ENCODE results near the gene ISG20.

ISG20 gene

GRCh38 chr15:88686166-88686565, 47.4 kb downstream of the ISG20 start:
- Histone ChIP-seq H3K9me3 (ENCODE audit: control insufficient read depth in 2 of 2, low read length in 2 of 2) (no peaks in the 10 kb centered on the region), H3K27me3 (ENCODE audit: control insufficient read depth in 2 of 2, insufficient read depth in 2 of 2, low read length in 2 of 2) (no peaks in the 10 kb centered on the region), H3K27ac (ENCODE audit: low read depth in 2 of 2, low read length in 2 of 2) (no peak overlapping the region), H3K36me3 (ENCODE audit: control insufficient read depth in 2 of 2, insufficient read depth in 2 of 2, low read length in 2 of 2) (no peaks in the 10 kb centered on the region), H3K9ac (ENCODE audit: low read depth in 1 of 2, low read length in 2 of 2) (no peak overlapping the region), H3K4me3 (ENCODE audit: low read length in 2 of 2) (no peak overlapping the region), H3K4me1 (ENCODE audit: control insufficient read depth in 2 of 2, insufficient read depth in 2 of 2, low read length in 2 of 2) (no peaks in the 10 kb centered on the region)

- Histone ChIP-seq H3K9me3 (ENCODE audit: control insufficient read depth in 2 of 2, low read length in 2 of 2) (no peaks in the 10 kb centered on the region), H3K4me3 (ENCODE audit: low read length in 2 of 2) (no peak overlapping the region), H3K9ac (ENCODE audit: low read depth in 1 of 2, low read length in 2 of 2) (no peak overlapping the region), H3K4me1 (ENCODE audit: control insufficient read depth in 2 of 2, insufficient read depth in 2 of 2, low read length in 2 of 2) (no peaks in the 10 kb centered on the region), H3K27me3 (ENCODE audit: control insufficient read depth in 2 of 2, insufficient read depth in 2 of 2, low read length in 2 of 2) (no peaks in the 10 kb centered on the region), H3K27ac (ENCODE audit: low read depth in 2 of 2, low read length in 2 of 2) (no peak overlapping the region), H3K36me3 (ENCODE audit: control insufficient read depth in 2 of 2, insufficient read depth in 2 of 2, low read length in 2 of 2) (no peaks in the 10 kb centered on the region)
These were observed 49.6 kb downstream of the ISG20 start for GRCh38 chr15:88688394-88688933.

DNA sequence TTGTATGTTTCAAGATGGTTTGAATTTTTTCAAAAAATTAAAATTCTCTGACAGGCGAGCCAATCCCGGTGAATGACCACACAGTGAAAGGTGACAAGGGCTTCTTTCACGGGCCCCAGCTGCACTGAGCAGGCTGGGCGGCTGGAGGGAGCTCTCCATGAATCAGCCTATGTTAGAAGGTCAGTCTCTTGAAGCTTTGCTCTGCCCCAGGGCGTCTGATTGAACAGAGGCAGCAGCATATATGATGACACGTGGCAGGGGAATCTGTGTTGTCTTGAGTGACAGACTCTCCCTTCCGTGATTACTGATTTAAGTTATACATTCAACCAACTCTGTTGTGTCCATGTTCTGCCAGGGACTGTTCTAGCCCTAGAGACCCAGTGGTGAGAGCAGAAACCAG, 51.5 kb downstream of the ISG20 start:
- no peaks in the 10 kb centered on the region for H3K27me3 ChIP-seq (ENCODE audit: control insufficient read depth in 2 of 2, insufficient read depth in 2 of 2, low read length in 2 of 2)
- no peak overlapping the region for H3K4me3 ChIP-seq (ENCODE audit: low read length in 2 of 2)
- no peak overlapping the region for H3K9ac ChIP-seq (ENCODE audit: low read depth in 1 of 2, low read length in 2 of 2)
- H3K27ac ChIP-seq (ENCODE audit: low read depth in 2 of 2, low read length in 2 of 2), result no peak overlapping the region
- no peaks in the 10 kb centered on the region for H3K36me3 ChIP-seq (ENCODE audit: control insufficient read depth in 2 of 2, insufficient read depth in 2 of 2, low read length in 2 of 2)
- no peaks in the 10 kb centered on the region for H3K4me1 ChIP-seq (ENCODE audit: control insufficient read depth in 2 of 2, insufficient read depth in 2 of 2, low read length in 2 of 2)
- no peaks in the 10 kb centered on the region for H3K9me3 ChIP-seq (ENCODE audit: control insufficient read depth in 2 of 2, low read length in 2 of 2)

- H3K4me3 ChIP-seq (ENCODE audit: low read length in 2 of 2), result no peak overlapping the region
- no peaks in the 10 kb centered on the region for H3K9me3 ChIP-seq (ENCODE audit: control insufficient read depth in 2 of 2, low read length in 2 of 2)
- no peaks in the 10 kb centered on the region for H3K36me3 ChIP-seq (ENCODE audit: control insufficient read depth in 2 of 2, insufficient read depth in 2 of 2, low read length in 2 of 2)
- H3K27me3 ChIP-seq (ENCODE audit: control insufficient read depth in 2 of 2, insufficient read depth in 2 of 2, low read length in 2 of 2), result no peaks in the 10 kb centered on the region
- H3K9ac ChIP-seq (ENCODE audit: low read depth in 1 of 2, low read length in 2 of 2), result no peak overlapping the region
- no peaks in the 10 kb centered on the region for H3K4me1 ChIP-seq (ENCODE audit: control insufficient read depth in 2 of 2, insufficient read depth in 2 of 2, low read length in 2 of 2)
- H3K27ac ChIP-seq (ENCODE audit: low read depth in 2 of 2, low read length in 2 of 2), result no peak overlapping the region
These were observed 54.4 kb downstream of the ISG20 start for GRCh38 chr15:88693191-88693590.

DNA sequence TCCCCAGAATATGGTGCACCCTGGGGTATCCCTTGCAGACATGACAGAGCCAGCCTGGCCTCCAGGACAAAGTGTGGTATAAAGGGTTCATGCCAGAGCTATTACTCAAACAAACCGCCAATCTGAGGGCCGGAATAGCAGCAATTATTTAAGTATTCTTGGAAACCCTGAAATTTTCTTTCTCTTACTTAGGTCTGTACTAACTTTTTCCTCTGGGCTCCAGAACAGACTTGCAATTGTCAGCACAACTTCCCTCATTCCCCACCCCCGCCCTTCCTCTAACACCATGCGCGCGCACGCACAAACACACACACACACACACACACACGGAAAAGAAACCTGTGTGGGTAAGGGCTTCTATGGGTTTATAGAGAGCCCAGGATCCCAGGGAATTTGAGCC, 56.3 kb downstream of the ISG20 start:
- no peaks in the 10 kb centered on the region for H3K4me1 ChIP-seq (ENCODE audit: control insufficient read depth in 2 of 2, insufficient read depth in 2 of 2, low read length in 2 of 2)
- H3K4me3 ChIP-seq (ENCODE audit: low read length in 2 of 2), result no peak overlapping the region
- no peaks in the 10 kb centered on the region for H3K9me3 ChIP-seq (ENCODE audit: control insufficient read depth in 2 of 2, low read length in 2 of 2)
- peaks cover 0 to 3% of the 10 kb centered on the region in 2 donors for H3K27me3 ChIP-seq (ENCODE audit: control insufficient read depth in 2 of 2, insufficient read depth in 2 of 2, low read length in 2 of 2)
- H3K36me3 ChIP-seq (ENCODE audit: control insufficient read depth in 2 of 2, insufficient read depth in 2 of 2, low read length in 2 of 2), result no peaks in the 10 kb centered on the region
- H3K9ac ChIP-seq (ENCODE audit: low read depth in 1 of 2, low read length in 2 of 2), result no peak overlapping the region
- H3K27ac ChIP-seq (ENCODE audit: low read depth in 2 of 2, low read length in 2 of 2), result no peak overlapping the region

DNA sequence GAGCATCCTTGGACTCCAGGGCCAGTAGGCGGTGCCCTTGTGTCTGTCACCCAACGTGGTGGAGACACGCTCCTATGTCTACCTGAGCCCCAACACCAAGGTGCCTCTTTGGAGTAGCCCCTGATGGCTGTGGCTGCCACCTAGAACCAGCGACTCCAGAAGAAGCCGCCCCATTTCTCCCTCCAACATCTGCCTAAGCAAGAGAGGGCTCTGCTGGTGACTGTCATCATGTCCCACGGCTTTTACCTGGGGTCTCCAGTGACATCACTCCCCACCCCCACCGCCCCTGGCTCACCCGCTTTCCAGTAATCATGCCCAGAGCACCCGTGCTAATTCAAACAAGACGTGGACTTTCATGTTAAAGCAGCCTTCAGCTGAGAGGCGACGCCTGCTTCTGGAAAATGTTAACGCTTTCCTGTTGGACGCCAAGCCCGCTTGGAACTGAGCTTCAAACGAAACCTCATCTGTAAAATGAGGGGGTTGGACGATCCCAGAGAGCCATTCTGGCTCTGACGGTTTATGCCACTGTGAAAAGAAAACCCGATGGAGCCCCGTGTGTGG, 57.0 kb downstream of the ISG20 start:
- no peak overlapping the region for H3K4me3 ChIP-seq (ENCODE audit: low read length in 2 of 2)
- no peaks in the 10 kb centered on the region for H3K4me1 ChIP-seq (ENCODE audit: control insufficient read depth in 2 of 2, insufficient read depth in 2 of 2, low read length in 2 of 2)
- no peak overlapping the region for H3K9ac ChIP-seq (ENCODE audit: low read depth in 1 of 2, low read length in 2 of 2)
- no peak overlapping the region for H3K27ac ChIP-seq (ENCODE audit: low read depth in 2 of 2, low read length in 2 of 2)
- no peaks in the 10 kb centered on the region for H3K9me3 ChIP-seq (ENCODE audit: control insufficient read depth in 2 of 2, low read length in 2 of 2)
- H3K27me3 ChIP-seq (ENCODE audit: control insufficient read depth in 2 of 2, insufficient read depth in 2 of 2, low read length in 2 of 2), result peaks cover 0 to 3% of the 10 kb centered on the region in 2 donors
- H3K36me3 ChIP-seq (ENCODE audit: control insufficient read depth in 2 of 2, insufficient read depth in 2 of 2, low read length in 2 of 2), result no peaks in the 10 kb centered on the region

DNA sequence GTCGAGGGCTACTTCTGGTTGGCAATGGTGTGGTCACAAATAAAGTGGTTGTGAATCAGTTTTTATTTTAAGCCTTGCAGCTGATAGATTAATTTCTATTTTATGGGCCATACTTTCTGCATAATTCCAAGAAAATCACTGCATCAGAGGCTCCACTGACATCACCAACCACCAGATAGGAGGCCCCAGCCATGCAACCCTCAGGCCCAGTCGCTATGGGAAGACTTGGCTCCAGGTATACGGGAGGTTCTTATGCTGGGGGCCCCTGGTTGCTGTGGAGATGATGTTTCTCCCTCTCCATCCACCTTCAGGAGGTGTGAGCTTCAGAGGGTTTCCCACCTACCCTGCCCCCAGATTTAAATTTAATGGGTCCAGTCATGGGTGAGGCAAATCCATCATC, 57.4 kb downstream of the ISG20 start:
- Histone ChIP-seq H3K4me1 (ENCODE audit: control insufficient read depth in 2 of 2, insufficient read depth in 2 of 2, low read length in 2 of 2) (no peaks in the 10 kb centered on the region), H3K36me3 (ENCODE audit: control insufficient read depth in 2 of 2, insufficient read depth in 2 of 2, low read length in 2 of 2) (no peaks in the 10 kb centered on the region), H3K27me3 (ENCODE audit: control insufficient read depth in 2 of 2, insufficient read depth in 2 of 2, low read length in 2 of 2) (peaks cover 0 to 3% of the 10 kb centered on the region in 2 donors), H3K9ac (ENCODE audit: low read depth in 1 of 2, low read length in 2 of 2) (no peak overlapping the region), H3K4me3 (ENCODE audit: low read length in 2 of 2) (no peak overlapping the region), H3K9me3 (ENCODE audit: control insufficient read depth in 2 of 2, low read length in 2 of 2) (no peaks in the 10 kb centered on the region), H3K27ac (ENCODE audit: low read depth in 2 of 2, low read length in 2 of 2) (no peak overlapping the region)

DNA sequence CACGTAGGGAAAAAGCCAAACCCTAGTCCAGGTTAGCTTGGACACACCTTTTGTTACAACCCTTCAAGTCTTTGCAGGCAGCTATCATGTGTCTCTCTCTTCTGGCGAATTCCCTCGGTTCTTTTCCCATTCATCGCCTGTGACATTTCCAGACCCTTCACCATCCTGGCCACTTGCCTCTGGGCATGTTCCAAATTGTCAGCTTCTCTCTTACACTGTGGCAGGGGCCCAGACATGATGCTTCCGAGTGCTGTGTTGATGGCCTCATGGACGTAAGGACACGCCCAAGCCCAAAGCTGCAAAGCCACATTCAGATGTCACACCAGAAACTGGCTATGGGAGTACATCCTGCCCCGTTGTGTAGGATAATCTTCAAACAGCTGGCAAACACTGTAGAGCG, 58.5 kb downstream of the ISG20 start:
- Histone ChIP-seq H3K4me3 (ENCODE audit: low read length in 2 of 2) (no peak overlapping the region), H3K27ac (ENCODE audit: low read depth in 2 of 2, low read length in 2 of 2) (no peak overlapping the region), H3K9me3 (ENCODE audit: control insufficient read depth in 2 of 2, low read length in 2 of 2) (no peaks in the 10 kb centered on the region), H3K9ac (ENCODE audit: low read depth in 1 of 2, low read length in 2 of 2) (no peak overlapping the region), H3K27me3 (ENCODE audit: control insufficient read depth in 2 of 2, insufficient read depth in 2 of 2, low read length in 2 of 2) (peaks cover 0 to 3% of the 10 kb centered on the region in 2 donors), H3K4me1 (ENCODE audit: control insufficient read depth in 2 of 2, insufficient read depth in 2 of 2, low read length in 2 of 2) (no peaks in the 10 kb centered on the region), H3K36me3 (ENCODE audit: control insufficient read depth in 2 of 2, insufficient read depth in 2 of 2, low read length in 2 of 2) (no peaks in the 10 kb centered on the region)

GRCh38 chr15:88699861-88700260, 61.0 kb downstream of the ISG20 start:
- H3K27ac ChIP-seq (ENCODE audit: low read depth in 2 of 2, low read length in 2 of 2), result no peak overlapping the region
- no peak overlapping the region for H3K9ac ChIP-seq (ENCODE audit: low read depth in 1 of 2, low read length in 2 of 2)
- H3K9me3 ChIP-seq (ENCODE audit: control insufficient read depth in 2 of 2, low read length in 2 of 2), result no peaks in the 10 kb centered on the region
- no peak overlapping the region for H3K4me3 ChIP-seq (ENCODE audit: low read length in 2 of 2)
- H3K27me3 ChIP-seq (ENCODE audit: control insufficient read depth in 2 of 2, insufficient read depth in 2 of 2, low read length in 2 of 2), result peaks cover 2 to 12% of the 10 kb centered on the region in 2 donors
- H3K36me3 ChIP-seq (ENCODE audit: control insufficient read depth in 2 of 2, insufficient read depth in 2 of 2, low read length in 2 of 2), result no peaks in the 10 kb centered on the region
- no peaks in the 10 kb centered on the region for H3K4me1 ChIP-seq (ENCODE audit: control insufficient read depth in 2 of 2, insufficient read depth in 2 of 2, low read length in 2 of 2)

GRCh38 chr15:88700716-88701115, 61.9 kb downstream of the ISG20 start:
- no peak overlapping the region for H3K9ac ChIP-seq (ENCODE audit: low read depth in 1 of 2, low read length in 2 of 2)
- H3K9me3 ChIP-seq (ENCODE audit: control insufficient read depth in 2 of 2, low read length in 2 of 2), result no peaks in the 10 kb centered on the region
- H3K27me3 ChIP-seq (ENCODE audit: control insufficient read depth in 2 of 2, insufficient read depth in 2 of 2, low read length in 2 of 2), result peaks cover 5 to 15% of the 10 kb centered on the region in 2 donors
- H3K4me1 ChIP-seq (ENCODE audit: control insufficient read depth in 2 of 2, insufficient read depth in 2 of 2, low read length in 2 of 2), result no peaks in the 10 kb centered on the region
- no peak overlapping the region for H3K4me3 ChIP-seq (ENCODE audit: low read length in 2 of 2)
- no peak overlapping the region for H3K27ac ChIP-seq (ENCODE audit: low read depth in 2 of 2, low read length in 2 of 2)
- H3K36me3 ChIP-seq (ENCODE audit: control insufficient read depth in 2 of 2, insufficient read depth in 2 of 2, low read length in 2 of 2), result no peaks in the 10 kb centered on the region

Data from mucosa of rectum (tissue), 2 donors.